Left ventricle myocardium superior (tissue), 1 donor: ENCODE measurements around the gene EEA1. TPM values are rescaled to one million over a fixed set of nuclear protein-coding genes. Genes with fewer than 3 reads are reported as not detected.
"Not testable (repeated sequence)": the region's sequence is repeated elsewhere in the genome, so short reads cannot be mapped to it uniquely, and the experiment has no call there.

Source experiments
- ATAC-seq: fragments of 200-7000 bp; cut with Tn5 transposase; one replicate; pipeline ENCODE4 v1.9.1; 2020; ENCODE audit warnings: mild to moderate bottlenecking, moderate library complexity
- DNase-seq: peaks from one replicate; pipeline ENCODE4 v3.0.0-alpha.2; 2020
- intact Hi-C: fragments of 100-400 bp; cut with micrococcal nuclease; formaldehyde crosslinking; loops from one replicate; pipeline ENCODE4 v1.11.0; 2022
- total RNA-seq: library from RNA; stranded (reverse); fragmentation: NEBNext Ultra II Directional; extraction: Animal tissue kit (Norgen Biotek cat#: 25700); gene quantifications from one replicate; pipeline ENCODE4 v1.2.1, GENCODE V29; 2021
- donor health status: DM: no; HTN: yes; CAD: no; lungs with severe emphysema.

Gene EEA1
- total RNA-seq, 1 donor from 2014 or later: 22.1 TPM

DNA sequence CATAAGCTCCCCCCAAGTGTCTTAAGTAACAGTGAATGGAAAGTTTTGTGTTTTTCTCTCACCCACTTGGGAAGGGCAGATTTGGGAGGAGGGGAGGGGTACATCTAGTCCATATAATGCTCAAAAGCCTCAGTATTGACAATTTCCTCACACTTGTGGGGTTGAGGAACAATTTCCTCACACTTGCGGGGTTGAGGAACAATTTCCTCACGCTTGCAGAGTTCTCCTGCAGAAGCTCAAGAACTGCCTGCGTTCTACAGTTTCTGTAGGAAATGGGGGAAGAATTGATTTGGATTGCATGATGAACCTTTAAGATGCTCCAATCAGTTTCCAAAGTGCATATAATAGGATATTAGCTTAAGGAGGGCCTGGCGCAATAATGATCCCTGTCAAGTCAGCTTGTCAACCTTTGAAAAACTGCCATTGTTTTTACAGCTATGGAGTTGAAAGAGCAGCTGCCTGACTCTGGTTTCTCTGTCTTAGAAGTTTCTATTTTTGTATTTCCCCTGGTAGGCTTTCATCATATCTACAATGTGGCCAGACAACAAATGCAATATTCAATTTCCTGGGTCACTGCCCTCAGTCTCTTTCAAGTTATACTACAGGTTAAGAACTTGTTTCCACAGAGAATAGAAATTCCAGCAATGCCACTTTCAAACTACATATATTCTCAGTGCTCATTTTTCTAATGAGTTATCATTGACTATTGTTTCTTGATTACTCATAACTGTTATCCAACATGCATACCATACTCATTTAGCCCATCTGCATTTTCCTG is 159.8 kb downstream of the EEA1 start:
- ATAC-seq: peak; percentile 81
- intact Hi-C loops: no loop called here
- no peak for DNase-seq

DNA sequence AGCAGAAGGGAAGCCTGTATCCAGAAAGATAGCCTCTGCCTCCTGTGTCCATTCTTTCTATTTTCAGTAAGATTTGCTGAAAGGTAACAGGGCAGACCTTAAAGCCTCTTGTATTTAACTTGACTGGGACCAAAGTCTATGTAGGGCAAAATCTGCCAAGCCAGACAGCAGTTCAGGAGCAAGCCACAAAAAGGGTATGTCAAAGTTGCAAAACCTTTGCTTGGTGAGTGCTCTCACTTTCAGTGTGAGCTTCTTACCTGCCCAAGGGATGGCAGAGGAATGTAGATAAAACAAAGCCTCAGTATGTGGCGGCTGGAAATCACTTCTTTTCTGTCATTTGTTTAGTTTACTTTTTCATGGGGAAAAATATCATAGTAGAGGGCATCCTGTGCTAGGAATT is 163.2 kb downstream of the EEA1 start:
- ATAC-seq: no peak
- intact Hi-C loops: no loop called here
- no peak for DNase-seq

GRCh38 chr12:92764831-92765230 is 164.3 kb downstream of the EEA1 start:
- intact Hi-C loops: no loop called here
- ATAC-seq: peak; percentile 41

DNA sequence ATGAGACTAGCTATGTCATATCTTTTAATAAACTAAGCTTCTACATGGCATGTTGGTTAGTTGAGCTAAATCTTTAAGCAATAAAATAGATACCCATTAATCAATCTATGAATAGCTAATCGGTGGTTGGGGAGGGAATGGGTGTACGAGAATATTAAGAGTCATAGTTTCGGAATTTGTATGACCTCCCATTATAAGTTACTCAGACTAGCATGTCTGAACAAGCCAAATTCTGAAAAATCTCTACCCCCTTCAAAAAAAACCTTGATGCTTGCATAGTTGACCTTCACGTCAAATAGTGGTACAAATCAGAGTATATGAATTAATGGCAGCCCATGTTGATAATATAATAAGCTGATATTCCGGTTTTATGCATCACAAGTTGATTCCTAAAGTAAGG is 166.3 kb downstream of the EEA1 start:
- intact Hi-C loops: no loop called here
- no peak for DNase-seq
- no peak for ATAC-seq

More at GRCh38 chr12:92764831-92765230, 164.3 kb downstream of the EEA1 start:
- DNase-seq: no peak

DNA sequence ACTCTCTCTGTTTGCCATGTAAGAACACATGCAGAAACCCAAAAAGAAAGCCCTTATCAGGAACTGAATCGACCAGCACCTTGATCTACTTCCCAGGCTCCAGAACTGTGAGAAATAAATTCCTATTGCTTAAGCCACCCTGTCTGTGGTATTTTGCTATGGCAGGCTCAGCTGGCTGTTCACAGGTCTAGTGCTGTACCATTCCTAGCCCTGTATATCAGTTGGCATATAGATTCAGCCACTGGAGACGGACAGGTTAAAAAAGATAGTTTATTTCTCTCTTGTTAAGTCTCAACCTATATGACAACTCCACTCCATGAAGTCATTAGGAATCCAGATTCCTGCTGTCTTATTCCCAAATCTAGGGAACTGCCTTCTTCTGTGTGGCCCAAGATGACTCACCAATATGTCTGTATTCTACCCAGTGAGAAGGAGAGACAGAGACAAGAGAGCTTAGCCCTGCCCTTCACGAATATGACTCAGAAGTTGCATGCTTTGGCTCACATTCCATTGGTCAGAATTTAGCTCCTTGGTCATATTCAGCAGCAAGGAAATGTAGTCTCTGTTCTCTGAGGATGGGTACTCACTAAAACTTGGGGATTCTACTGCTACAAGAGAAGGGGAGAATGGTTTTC is 169.3 kb downstream of the EEA1 start:
- ATAC-seq: no peak
- intact Hi-C loops: no loop called here
- DNase-seq: no peak

DNA sequence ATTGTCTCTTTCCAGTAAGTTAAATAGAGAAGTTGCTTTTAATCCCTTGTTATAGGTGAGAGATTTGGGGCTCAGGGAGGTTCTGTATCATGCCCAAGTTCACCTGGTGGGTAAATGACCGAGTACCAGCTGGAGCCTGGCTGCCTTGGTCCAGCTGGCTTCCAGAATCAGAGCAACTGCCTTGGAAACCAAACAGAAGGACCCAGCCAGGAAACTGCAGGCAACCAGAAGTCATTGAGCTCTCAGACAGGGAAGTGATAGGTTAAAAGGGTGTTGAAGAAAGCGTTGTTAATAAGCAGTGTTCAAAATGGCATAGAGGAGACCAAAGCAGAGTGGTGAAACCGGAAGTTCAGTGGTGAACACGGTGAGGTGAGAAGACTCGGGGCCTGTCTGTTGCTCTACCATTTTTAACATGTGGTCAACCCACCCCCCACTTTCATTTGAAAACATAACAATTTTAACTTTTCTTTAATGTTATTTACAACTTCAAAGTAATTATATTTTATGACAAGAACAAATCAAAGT is 171.4 kb downstream of the EEA1 start:
- peak; percentile 40 for ATAC-seq
- intact Hi-C loops: no loop called here

DNA sequence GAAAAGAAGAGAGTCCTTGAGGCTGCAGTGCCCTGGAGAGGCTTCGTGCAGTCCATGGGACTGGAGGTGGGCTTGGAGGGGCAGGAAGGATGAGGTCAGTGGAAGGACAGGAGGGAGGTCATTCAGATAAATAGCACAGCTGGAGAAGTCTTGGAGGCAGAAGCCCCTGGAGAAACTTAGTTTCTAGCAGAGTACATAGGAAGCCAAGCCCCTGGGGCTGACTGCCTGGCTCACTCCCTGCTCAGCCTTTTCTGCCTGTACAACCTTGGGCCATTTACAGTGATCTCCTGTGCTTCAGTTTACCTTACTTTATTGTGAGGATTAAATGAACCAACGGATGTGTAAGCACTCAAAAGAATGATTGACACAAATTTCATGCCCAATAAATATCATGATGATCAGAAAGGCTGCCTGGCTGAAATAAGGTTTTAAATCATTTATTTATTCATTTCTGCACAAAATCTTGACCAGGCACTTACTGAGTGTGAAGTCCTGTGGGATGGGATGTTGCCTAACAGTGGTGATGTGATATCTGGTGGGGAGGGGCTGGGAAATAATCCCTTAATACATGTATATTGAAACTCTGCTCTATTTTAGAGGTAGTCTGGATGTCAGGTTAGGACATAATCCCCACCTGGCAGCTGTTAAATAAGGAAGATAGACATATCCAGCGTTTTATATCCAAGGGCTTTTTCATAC is 172.0 kb downstream of the EEA1 start:
- ATAC-seq (peak; percentile 78), DNase-seq (no peak)
- intact Hi-C loops: no loop called here

More for the DNA sequence above, 171.4 kb downstream of the EEA1 start:
- DNase-seq: no peak

GRCh38 chr12:92753976-92754885 is 174.9 kb downstream of the EEA1 start:
- intact Hi-C loops: no loop called here
- ATAC-seq (peak; percentile 53), DNase-seq (no peak)

DNA sequence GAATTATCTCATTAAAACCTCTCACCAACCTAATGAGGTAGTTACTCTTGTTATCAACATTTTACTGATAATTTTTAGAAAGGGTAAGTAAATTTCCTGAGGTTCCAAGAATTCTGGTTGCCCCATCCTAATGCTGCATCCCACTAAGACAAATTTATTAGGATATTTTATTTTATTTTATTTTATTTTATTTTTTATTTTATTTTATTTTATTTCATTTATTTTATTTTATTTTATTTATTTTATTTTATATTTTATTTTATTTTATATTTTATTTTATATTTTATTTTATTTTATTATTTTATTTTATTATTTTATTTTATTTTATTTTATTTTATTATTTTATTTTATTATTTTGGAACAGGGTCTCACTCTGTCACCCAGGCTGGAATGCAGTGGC is 179.4 kb downstream of the EEA1 start:
- intact Hi-C loops, DNase-seq, ATAC-seq: not testable (repeated sequence)

DNA sequence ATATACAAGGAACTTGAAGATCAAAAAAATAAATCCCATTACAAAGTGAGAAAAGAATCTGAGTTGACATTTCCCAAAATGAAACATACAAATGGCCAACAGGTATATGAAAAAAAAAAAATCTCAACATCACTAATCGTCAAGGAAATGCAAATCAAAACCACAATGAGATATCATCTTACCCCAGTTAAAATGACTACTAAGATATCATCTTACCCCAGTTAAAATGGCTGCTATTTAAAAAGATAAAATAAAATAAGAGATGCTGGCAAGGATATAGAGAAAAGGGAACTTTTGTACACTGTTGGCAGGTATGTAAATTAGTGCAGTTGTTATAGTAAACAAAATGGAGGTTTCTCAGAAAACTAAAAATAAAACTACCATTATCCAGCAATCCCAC is 181.9 kb downstream of the EEA1 start:
- ATAC-seq (no peak), DNase-seq (no peak)
- intact Hi-C loops: no loop called here

DNA sequence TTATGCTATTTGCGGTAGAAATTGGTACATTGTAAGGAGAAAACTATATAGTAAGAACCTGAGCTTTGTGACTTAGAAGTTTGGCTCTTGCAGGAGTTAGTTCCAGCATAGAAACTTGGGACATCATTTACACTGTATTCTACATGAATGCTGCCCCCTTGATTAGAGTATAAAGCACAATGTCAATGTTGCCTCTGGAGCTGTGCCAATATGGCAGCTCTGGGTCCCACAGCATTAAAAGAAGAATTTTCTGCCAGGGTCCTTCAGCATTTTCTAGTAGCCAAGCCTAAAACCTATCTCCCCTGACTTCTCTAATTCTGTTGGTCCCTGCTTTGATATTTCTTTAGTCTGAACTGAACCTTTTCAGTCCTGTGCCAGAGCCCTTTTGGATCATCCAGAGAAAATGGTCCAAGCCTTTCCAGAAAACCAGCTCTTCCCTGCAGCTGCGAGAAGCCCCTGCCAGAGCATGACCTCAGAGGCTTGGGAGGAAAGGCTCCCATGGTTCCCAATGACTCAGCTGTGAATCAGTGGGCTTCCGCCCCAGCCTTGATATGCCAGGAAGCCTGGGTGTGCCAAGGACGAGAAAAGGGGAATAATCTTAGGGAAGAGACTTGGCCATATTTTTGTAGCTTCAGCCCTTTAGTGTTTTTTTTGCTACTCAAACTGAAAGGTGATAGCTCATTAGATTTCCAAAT is 183.1 kb downstream of the EEA1 start:
- DNase-seq (peak; percentile 87), ATAC-seq (peak; percentile 99)
- intact Hi-C loops: no loop called here

DNA sequence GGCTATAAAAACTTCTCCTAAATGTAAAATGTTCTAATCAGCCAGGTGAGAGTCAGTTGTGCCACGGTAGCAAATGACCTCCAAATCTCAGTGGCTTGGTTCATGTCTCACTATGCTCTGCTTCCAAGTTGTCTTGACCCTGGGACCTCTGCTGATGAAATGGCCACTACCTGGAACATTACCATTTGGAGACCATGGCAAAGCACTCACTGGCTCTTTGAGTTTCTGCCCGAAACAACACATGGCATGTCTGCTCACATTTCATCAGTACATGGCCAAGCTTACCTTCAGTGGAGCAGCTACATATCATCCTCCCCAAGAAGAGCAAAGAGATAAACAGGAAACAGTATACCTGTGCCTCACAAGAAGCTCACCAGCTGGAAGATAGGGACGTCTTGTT is 186.1 kb downstream of the EEA1 start:
- no peak for DNase-seq
- ATAC-seq: no peak
- intact Hi-C loops: no loop called here

DNA sequence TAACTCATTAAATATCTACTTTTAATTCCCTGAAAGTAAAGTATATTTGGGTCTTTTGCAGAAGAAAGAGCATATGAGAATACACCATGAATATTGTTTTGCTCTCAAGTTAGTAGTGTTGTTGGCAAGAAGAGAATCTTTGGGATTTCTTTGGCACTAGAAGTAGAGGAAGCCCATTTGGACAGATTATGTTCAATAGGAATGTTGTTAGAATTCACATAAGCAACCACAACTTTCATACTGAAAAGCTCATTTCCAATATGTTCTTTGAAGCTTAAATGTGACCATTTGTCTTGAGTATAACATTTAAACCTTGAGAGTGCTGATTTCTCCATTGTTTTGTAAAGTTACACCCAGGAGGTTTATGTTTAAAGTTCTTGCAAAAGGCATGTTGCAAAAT is 188.7 kb downstream of the EEA1 start:
- ATAC-seq: no peak
- no peak for DNase-seq
- intact Hi-C loops: no loop called here

DNA sequence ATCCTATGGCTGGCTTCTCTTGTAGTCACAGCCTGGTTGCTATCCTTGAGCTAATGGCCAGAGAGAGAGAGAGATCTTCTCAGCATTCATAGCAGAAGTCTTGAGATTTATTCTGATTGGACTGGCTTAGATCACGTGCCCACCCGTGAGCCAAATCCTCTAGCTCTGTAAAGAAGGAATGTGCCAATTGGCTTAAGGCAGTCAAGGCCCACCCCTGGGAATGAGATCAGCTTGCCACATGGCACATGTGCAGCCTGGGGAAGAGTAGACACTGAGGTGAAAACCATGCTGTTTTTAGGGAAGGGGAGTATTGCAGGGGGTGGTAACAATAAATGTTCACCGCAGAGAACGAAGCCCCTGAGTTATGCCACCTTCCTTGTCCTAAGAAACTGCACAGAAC is 190.0 kb downstream of the EEA1 start:
- intact Hi-C loops: no loop called here
- DNase-seq (no peak), ATAC-seq (peak; percentile 14)

GRCh38 chr12:92737855-92738850 is 190.9 kb downstream of the EEA1 start:
- intact Hi-C loops: no loop called here
- ATAC-seq (no peak), DNase-seq (no peak)

GRCh38 chr12:92736605-92737004 is 192.5 kb downstream of the EEA1 start:
- ATAC-seq (no peak), DNase-seq (no peak)
- intact Hi-C loops: no loop called here

DNA sequence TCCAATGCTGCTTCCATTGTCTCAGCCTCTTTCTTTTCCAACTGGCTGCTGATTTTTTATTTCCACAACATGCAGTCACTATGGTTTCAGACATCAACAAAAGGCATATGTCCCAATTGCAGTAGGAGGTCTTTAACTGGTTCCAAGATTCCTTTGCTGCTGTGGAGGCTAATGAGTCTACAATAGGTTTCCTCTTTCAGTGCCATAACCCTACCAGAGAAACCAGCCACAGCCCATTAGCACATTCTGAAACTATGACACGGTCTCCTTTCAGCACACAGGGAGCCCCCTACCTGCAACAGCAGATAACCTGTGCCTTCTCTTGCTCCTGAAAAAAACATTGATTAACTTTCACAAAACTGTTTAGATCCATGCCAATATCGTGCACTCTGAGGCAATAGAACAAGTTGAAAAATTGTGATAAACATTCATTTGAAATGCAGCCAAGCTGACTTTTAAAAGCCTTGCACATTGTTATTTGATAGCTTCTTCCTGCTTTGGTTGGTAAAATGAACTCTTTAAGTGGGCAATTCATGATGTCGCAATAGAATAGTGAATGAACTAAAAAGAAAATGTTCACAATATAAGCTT is 193.9 kb downstream of the EEA1 start:
- DNase-seq (no peak), ATAC-seq (peak; percentile 80)
- intact Hi-C loops: no loop called here
